Ecto neural progenitor cell (in vitro differentiated cells): ENCODE measurements around the gene IQGAP2.
"Not testable (repeated sequence)": the region's sequence is repeated elsewhere in the genome, so short reads cannot be mapped to it uniquely, and the experiment has no call there.

Experiments used
- DNase-seq: peaks from one replicate; pipeline ENCODE4 v3.0.0-alpha.2; 2018; ENCODE audit warnings: low spot score

IQGAP2 gene

GRCh38 chr5:76579166-76579937 lies 176.3 kb downstream of the IQGAP2 start:
- DNase-seq, result no peak

GRCh38 chr5:76580981-76581380 lies 177.9 kb downstream of the IQGAP2 start:
- no peak for DNase-seq

- no peak for DNase-seq
Observed at GRCh38 chr5:76582230-76583162, 179.4 kb downstream of the IQGAP2 start.

GRCh38 chr5:76583163-76584047 lies 180.3 kb downstream of the IQGAP2 start:
- no peak for DNase-seq

- DNase-seq, result no peak
Observed at GRCh38 chr5:76585783-76586217, 182.7 kb downstream of the IQGAP2 start.

- no peak for DNase-seq
Observed at GRCh38 chr5:76586531-76586930, 183.4 kb downstream of the IQGAP2 start.

GRCh38 chr5:76590027-76590426 lies 186.9 kb downstream of the IQGAP2 start:
- DNase-seq, result no peak

- DNase-seq, result no peak
Observed at GRCh38 chr5:76591366-76591765, 188.3 kb downstream of the IQGAP2 start.

- DNase-seq, result no peak
Observed at GRCh38 chr5:76592692-76593091, 189.6 kb downstream of the IQGAP2 start.

- no peak for DNase-seq
Observed at GRCh38 chr5:76594107-76594506, 191.0 kb downstream of the IQGAP2 start.

GRCh38 chr5:76595755-76596481 lies 192.8 kb downstream of the IQGAP2 start:
- no peak for DNase-seq

GRCh38 chr5:76598531-76598930 lies 195.4 kb downstream of the IQGAP2 start:
- DNase-seq, result no peak

GRCh38 chr5:76600716-76601115 lies 197.6 kb downstream of the IQGAP2 start:
- no peak for DNase-seq

GRCh38 chr5:76601470-76601869 lies 198.4 kb downstream of the IQGAP2 start:
- DNase-seq, result no peak

- no peak for DNase-seq
Observed at GRCh38 chr5:76602094-76602726, 199.1 kb downstream of the IQGAP2 start.

- not testable (repeated sequence) for DNase-seq
Observed at GRCh38 chr5:76603991-76604390, 200.9 kb downstream of the IQGAP2 start.

- no peak for DNase-seq
Observed at GRCh38 chr5:76604838-76605237, 201.8 kb downstream of the IQGAP2 start.

GRCh38 chr5:76606701-76607100 lies 203.6 kb downstream of the IQGAP2 start:
- no peak for DNase-seq

GRCh38 chr5:76607353-76607871 lies 204.3 kb downstream of the IQGAP2 start:
- peak; percentile 65 for DNase-seq

- no peak for DNase-seq
Observed at GRCh38 chr5:76608833-76609232, 205.7 kb downstream of the IQGAP2 start.

- no peak for DNase-seq
Observed at GRCh38 chr5:76610196-76610595, 207.1 kb downstream of the IQGAP2 start.
